Endothelial cell of umbilical vein (primary cell): ENCODE results near the gene ADD1. TPM values are rescaled to one million over a fixed set of nuclear protein-coding genes. Genes with fewer than 3 reads are reported as not detected.

ENCODE experiments used
- BruUV-seq: library from RNA; stranded (reverse); fragments of 400-500 nt; replicated peaks from 2 replicates; lab custom pipeline; 2021; lab: Mats Ljungman, UMichigan
- CTCF ChIA-PET: fragments of 300-600, 350-600 bp; sonication (Branson Sonifier 250); formaldehyde crosslinking; loops from one replicate; lab custom pipeline; 2021; ENCODE audit warnings: antibody characterized with exemption, inconsistent platforms; lab: Charles Lee
- POLR2A ChIA-PET: fragments of 300-600, 350-600 bp; sonication (Branson Sonifier 250); formaldehyde crosslinking; loops from one replicate; lab custom pipeline; 2021; ENCODE audit warnings: antibody characterized with exemption, inconsistent platforms; lab: Charles Lee
- DNase-seq: peaks from one replicate; pipeline ENCODE4 v3.0.0-alpha.2; 2011; ENCODE audit warnings: low read depth, low spot score
- FAIRE-seq: peaks from 2 replicates; lab custom pipeline; 2011; peaks lifted over from hg19 to GRCh38; lab: Jason Lieb, UNC
- H2AFZ ChIP-seq: 2 replicates; pipeline ENCODE4 v1.6.0; 2012; ENCODE audit warnings: low read depth, low read length, control low read depth, inconsistent platforms
- H3K27ac ChIP-seq: 2 replicates; pipeline ENCODE4 v1.5.1; 2011; ENCODE audit warnings: low read depth, mild to moderate bottlenecking, control low read depth, low read length, moderate library complexity; ENCODE audit not compliant: insufficient read depth
- H3K27me3 ChIP-seq, 2 experiments: 2 replicates each; pipeline versions ENCODE4 v1.6.0 to v1.6.1; 2011; ENCODE audit warnings: low read length in 2 of 2, mixed read lengths in 1 of 2; ENCODE audit not compliant: control insufficient read depth in 2 of 2, insufficient read depth in 2 of 2
- H3K36me3 ChIP-seq, 2 experiments: 2 replicates in 1 of 2; 3 replicates in 1 of 2; pipeline ENCODE4 v1.5.1; 2011; ENCODE audit warnings: low read length in 2 of 2, mild to moderate bottlenecking in 1 of 2, moderate library complexity in 1 of 2; ENCODE audit not compliant: control insufficient read depth in 2 of 2, insufficient read depth in 2 of 2; ENCODE audit errors: extremely low read depth in 1 of 2
- H3K4me1 ChIP-seq: 3 replicates; pipeline ENCODE4 v1.5.1; 2011; ENCODE audit warnings: mild to moderate bottlenecking, low read length; ENCODE audit not compliant: control insufficient read depth, insufficient read depth; ENCODE audit errors: extremely low read depth
- H3K4me2 ChIP-seq: 2 replicates; pipeline ENCODE4 v1.6.1; 2011; ENCODE audit warnings: low read length, control low read depth, mixed read lengths; ENCODE audit not compliant: insufficient read depth
- H3K4me3 ChIP-seq, 3 experiments: fragments of 200-600 bp in 1 of 3; sonication (generic), shearing (Covaris generic) in 1 of 3; replicated peaks in 1 of 3; 2 replicates each; pipeline ENCODE4 v1.5.1; 2011 to 2016; ENCODE audit warnings: control low read depth in 3 of 3, low read length in 3 of 3, mild to moderate bottlenecking in 2 of 3, inconsistent platforms in 1 of 3, low read depth in 1 of 3, moderate library complexity in 1 of 3; ENCODE audit not compliant: insufficient read depth in 1 of 3
- H3K79me2 ChIP-seq: 2 replicates; pipeline ENCODE4 v1.6.0; 2012; ENCODE audit warnings: low read length, inconsistent platforms; ENCODE audit not compliant: control insufficient read depth, insufficient read depth
- H3K9ac ChIP-seq: replicated peaks from 2 replicates; pipeline ENCODE3; 2011; ENCODE audit warnings: low read length, control low read depth; ENCODE audit not compliant: insufficient read depth; ENCODE audit errors: extremely low read depth
- H3K9me1 ChIP-seq: replicated peaks from 3 replicates; pipeline ENCODE4 v1.6.0; 2011; ENCODE audit warnings: mild to moderate bottlenecking, low read length; ENCODE audit not compliant: control insufficient read depth, insufficient read depth; ENCODE audit errors: extremely low read depth
- H3K9me3 ChIP-seq: replicated peaks from 2 replicates; pipeline ENCODE4 v1.5.1; 2012; ENCODE audit warnings: low read length, inconsistent platforms; ENCODE audit not compliant: control insufficient read depth, insufficient read depth
- H4K20me1 ChIP-seq: replicated peaks from 2 replicates; pipeline ENCODE3; 2011; ENCODE audit warnings: mild to moderate bottlenecking, low read length; ENCODE audit not compliant: control insufficient read depth, insufficient read depth; ENCODE audit errors: extremely low read depth
- CTCF ChIP-seq, 2 donors: IDR thresholded peaks; 1 replicate in 1 of 2; 2 replicates in 1 of 2; pipeline ENCODE4 v1.5.1; 2011; ENCODE audit warnings: low read length in 2 of 2, mild to moderate bottlenecking in 2 of 2, moderate library complexity in 2 of 2, control low read depth in 1 of 2, inconsistent platforms in 1 of 2, low read depth in 1 of 2; ENCODE audit not compliant: insufficient read depth in 1 of 2; ENCODE audit errors: extremely low read depth in 1 of 2
- FOS ChIP-seq: IDR thresholded peaks from 2 replicates; pipeline ENCODE4 v1.6.1; 2011; ENCODE audit warnings: mild to moderate bottlenecking, low read length, moderate library complexity, borderline replicate concordance; ENCODE audit not compliant: insufficient read depth
- MYC ChIP-seq: IDR thresholded peaks from one replicate; pipeline ENCODE4 v1.6.1; 2011; ENCODE audit warnings: mild to moderate bottlenecking, low read depth, low read length
- dilution Hi-C: fragments of 300-500 bp; cut with MboI; formaldehyde crosslinking; loops from one replicate; pipeline ENCODE4 v1.15.0; 2019; ENCODE audit warnings: low sequenced_read_pairs; ENCODE audit not compliant: extremely low pct_ligation_motif_present
- intact Hi-C: fragments of 100-400 bp; cut with micrococcal nuclease; formaldehyde crosslinking; loops from one replicate; pipeline ENCODE4 v1.10.0; 2022
- polyA plus RNA-seq, 4 experiments: library from polyadenylated mRNA; depleted of rRNA in 3 of 4; stranded (reverse) in 3 of 4; unstranded in 1 of 4; fragments of >200 nt; gene quantifications; 2 replicates each; pipeline versions ENCODE4 v1.2.1 to v1.2.3, GENCODE V29; 2011 to 2012; ENCODE audit warnings: missing spikeins in 1 of 4
- total RNA-seq: library from RNA; stranded (reverse); gene quantifications from 2 replicates; pipeline ENCODE4 v1.2.3, GENCODE V29; 2021

ADD1 gene
- total and polyA plus RNA-seq, 2 donors (not counting 3 experiments of a cell fraction or from before 2014, with no cell fraction given) = 219 to 305 TPM

GRCh38 chr4:2930135-2930757, 86.6 kb downstream of the ADD1 start:
- intact Hi-C loops = loop anchor here (5.0 kb wide), 1 partner anchor 88 kb away; the partner anchor contains the start of gene ADD1
- Histone ChIP-seq H3K27me3 (no peaks in the 10 kb centered on the region), H3K4me3 (no peak overlapping the region), H3K4me2 (no peak overlapping the region), H4K20me1 (no peaks in the 10 kb centered on the region), H3K9ac (no peak overlapping the region), H3K79me2 (peaks cover 18% of the 10 kb centered on the region), H3K9me1 (no peaks in the 10 kb centered on the region), H2AFZ (no peak overlapping the region), H3K27ac (no peak overlapping the region), H3K9me3 (no peaks in the 10 kb centered on the region), H3K4me1 (peaks cover 20% of the 10 kb centered on the region), H3K36me3 (peaks cover 7 to 41% of the 10 kb centered on the region in 2 experiments)
- FAIRE-seq (no peak), DNase-seq (no peak)
- CTCF ChIA-PET = interaction anchor here (0.9 kb wide), 1 partner anchor 62 kb away, joined by 3 read pairs; no protein-coding TSS in a partner anchor
- dilution Hi-C loops = no loop called here
- TF ChIP-seq FOS (no peak), CTCF (IDR thresholded peaks at IDR 0.05; ENCODE audit: extremely low read depth in 1 of 2, insufficient read depth in 1 of 2, low read depth in 1 of 2, low read length in 2 of 2) (no peak), MYC (no peak)
- POLR2A ChIA-PET = no interaction called here
- no TSS peak for BruUV-seq
